ENCODE results near the gene C2CD4C. TPM values are rescaled to one million over a fixed set of nuclear protein-coding genes. Genes with fewer than 3 reads are reported as not detected.

Gene C2CD4C
- polyA plus RNA-seq, 3 donors = not detected

- Histone ChIP-seq H3K79me2 (ENCODE audit: insufficient read depth, low read length) (no peaks in the 10 kb centered on the region), H3K4me1 (ENCODE audit: control insufficient read depth in 1 of 2, insufficient read depth in 2 of 2, low read length in 2 of 2) (no peaks in the 10 kb centered on the region), H3K27me3 (ENCODE audit: control insufficient read depth in 2 of 2, insufficient read depth in 2 of 2, low read length in 2 of 2) (peaks cover under 1 to 10% of the 10 kb centered on the region in 2 donors), H3K9me3 (replicated peaks in 1 of 2; ENCODE audit: control insufficient read depth in 1 of 2, insufficient read depth in 1 of 2, low read length in 2 of 2) (no peaks in the 10 kb centered on the region), H3K4me3 (replicated peaks in 1 of 3; ENCODE audit: low read depth in 2 of 3, low read length in 3 of 3) (no peak overlapping the region), H3K4me2 (replicated peaks; ENCODE audit: extremely low read depth, low read length, poor library complexity, severe bottlenecking) (no peak overlapping the region), H4K20me1 (ENCODE audit: insufficient read depth, low read length) (no peaks in the 10 kb centered on the region), H2AFZ (ENCODE audit: insufficient read depth, low read depth, low read length, poor library complexity, severe bottlenecking) (no peak overlapping the region), H3K36me3 (replicated peaks in 1 of 2; ENCODE audit: control insufficient read depth in 1 of 2, insufficient read depth in 2 of 2, low read length in 2 of 2) (no peaks in the 10 kb centered on the region), H3K9ac (ENCODE audit: insufficient read depth, low read length, poor library complexity, severe bottlenecking) (no peak overlapping the region), H3K27ac (ENCODE audit: low read depth in 1 of 2, low read length in 2 of 2) (no peak overlapping the region)
- TF ChIP-seq CTCF (IDR thresholded peaks at IDR 0.05) = no peak
- H3K4me3 Mint-ChIP-seq = no peak overlapping the region
- peaks cover 0 to 25% (median 4%) of the 10 kb centered on the region in 7 donors for H3K9me3 Mint-ChIP-seq
- H3K27me3 Mint-ChIP-seq (ENCODE audit: low read depth in 3 of 3) = peaks cover 7 to 37% (median 9%) of the 10 kb centered on the region in 3 donors
- no peak for DNase-seq
- H3K4me1 Mint-ChIP-seq = no peaks in the 10 kb centered on the region
- intact Hi-C loops (cut with micrococcal nuclease) = no loop called here
- peak overlapping the region in 1 of 7 donors; percentile 48 for H3K27ac Mint-ChIP-seq
- WGBS (ENCODE audit: insufficient coverage) = 92% methylated on average over 30 of the region's 38 CpGs
- H3K36me3 Mint-ChIP-seq = no peaks in the 10 kb centered on the region
Measured at GRCh38 chr19:403221-404027, 5.5 kb downstream of the C2CD4C start.

- TF ChIP-seq CTCF (IDR thresholded peaks at IDR 0.05) = no peak
- peaks cover under 1 to 30% (median 6%) of the 10 kb centered on the region in 7 donors for H3K9me3 Mint-ChIP-seq
- 92% methylated on average over 11 of the region's 11 CpGs for WGBS (ENCODE audit: insufficient coverage)
Measured at GRCh38 chr19:402786-403185, 6.2 kb downstream of the C2CD4C start.

More at GRCh38 chr19:402786-403185, 6.2 kb downstream of the C2CD4C start:
- Histone ChIP-seq H2AFZ (ENCODE audit: insufficient read depth, low read depth, low read length, poor library complexity, severe bottlenecking) (no peak overlapping the region), H4K20me1 (ENCODE audit: insufficient read depth, low read length) (no peaks in the 10 kb centered on the region), H3K9ac (ENCODE audit: insufficient read depth, low read length, poor library complexity, severe bottlenecking) (no peak overlapping the region), H3K4me2 (replicated peaks; ENCODE audit: extremely low read depth, low read length, poor library complexity, severe bottlenecking) (no peak overlapping the region), H3K9me3 (replicated peaks in 1 of 2; ENCODE audit: control insufficient read depth in 1 of 2, insufficient read depth in 1 of 2, low read length in 2 of 2) (peaks cover 0 to under 1% of the 10 kb centered on the region in 2 donors), H3K4me1 (ENCODE audit: control insufficient read depth in 1 of 2, insufficient read depth in 2 of 2, low read length in 2 of 2) (no peaks in the 10 kb centered on the region), H3K27me3 (ENCODE audit: control insufficient read depth in 2 of 2, insufficient read depth in 2 of 2, low read length in 2 of 2) (peaks cover 0 to 5% of the 10 kb centered on the region in 2 donors), H3K79me2 (ENCODE audit: insufficient read depth, low read length) (no peaks in the 10 kb centered on the region), H3K36me3 (replicated peaks in 1 of 2; ENCODE audit: control insufficient read depth in 1 of 2, insufficient read depth in 2 of 2, low read length in 2 of 2) (no peaks in the 10 kb centered on the region), H3K4me3 (replicated peaks in 1 of 3; ENCODE audit: low read depth in 2 of 3, low read length in 3 of 3) (no peak overlapping the region), H3K27ac (ENCODE audit: low read depth in 1 of 2, low read length in 2 of 2) (no peak overlapping the region)
- no peaks in the 10 kb centered on the region for H3K36me3 Mint-ChIP-seq
- H3K27me3 Mint-ChIP-seq (ENCODE audit: low read depth in 3 of 3) = peaks cover 7 to 32% (median 8%) of the 10 kb centered on the region in 3 donors
- peak overlapping the region in 1 of 7 donors; percentile 60 for H3K27ac Mint-ChIP-seq
- no peak for DNase-seq
- intact Hi-C loops (cut with micrococcal nuclease) = no loop called here
- H3K4me1 Mint-ChIP-seq = no peaks in the 10 kb centered on the region
- H3K4me3 Mint-ChIP-seq = peak overlapping the region in 1 of 2 donors; percentile 30

Measured in CD14-positive monocyte (primary cell).